CD4-positive, alpha-beta T cell treated with Interleukin-21 for 1 hour (primary cell): ENCODE data around the gene ECHS1.
A peak's percentile ranks its signal among the peaks of the same experiment; 100 is the strongest.

Source experiments
- DNase-seq: peaks from one replicate; pipeline ENCODE4 v3.0.0-alpha.2; 2020

Gene ECHS1

GRCh38 chr10:133338080-133339071 lies 34.8 kb downstream of the ECHS1 start:
- DNase-seq = no peak

GRCh38 chr10:133337370-133337725 lies 35.8 kb downstream of the ECHS1 start:
- DNase-seq = no peak

GRCh38 chr10:133336577-133337369 lies 36.4 kb downstream of the ECHS1 start, which contains the start of gene CALY:
TSS of gene CALY (minus strand) at chr10:133336896. CDS start at chr10:133328989, 7,907 bp downstream.
- peak; percentile 92 for DNase-seq

- DNase-seq = no peak
Measured at GRCh38 chr10:133336118-133336576, 37.0 kb downstream of the ECHS1 start.

- DNase-seq = peak; percentile 88
Measured at GRCh38 chr10:133335246-133336117, 37.7 kb downstream of the ECHS1 start.

- DNase-seq = no peak
Measured at GRCh38 chr10:133334503-133335245, 38.5 kb downstream of the ECHS1 start.

- no peak for DNase-seq
Measured at GRCh38 chr10:133332936-133333699, 40.0 kb downstream of the ECHS1 start.

- peak; percentile 87 for DNase-seq
Measured at GRCh38 chr10:133329491-133330202, 43.5 kb downstream of the ECHS1 start.

GRCh38 chr10:133328358-133329343 lies 44.5 kb downstream of the ECHS1 start:
- DNase-seq = no peak

GRCh38 chr10:133327651-133328357 lies 45.4 kb downstream of the ECHS1 start:
- no peak for DNase-seq

- DNase-seq = no peak
Measured at GRCh38 chr10:133326745-133327650, 46.2 kb downstream of the ECHS1 start.

- no peak for DNase-seq
Measured at GRCh38 chr10:133326223-133326551, 47.0 kb downstream of the ECHS1 start.

- DNase-seq = peak; percentile 34
Measured at GRCh38 chr10:133325440-133326222, 47.5 kb downstream of the ECHS1 start.

- no peak for DNase-seq
Measured at GRCh38 chr10:133324857-133325260, 48.3 kb downstream of the ECHS1 start.

GRCh38 chr10:133324198-133324792 lies 48.9 kb downstream of the ECHS1 start:
- DNase-seq = peak; percentile 80
